HepG2 (cell line): ENCODE data around the gene CD6. TPM values are rescaled to one million over a fixed set of nuclear protein-coding genes. Genes with fewer than 3 reads are reported as not detected.

Experiments used
- CREM ChIP-seq, 2 experiments: sonication (generic) in 1 of 2; formaldehyde crosslinking in 1 of 2; IDR thresholded peaks; 2 replicates each; pipeline versions ENCODE4 v1.4.0 to v1.6.1; 2016 to 2020; ENCODE audit warnings: antibody characterized with exemption in 1 of 2, mild to moderate bottlenecking in 1 of 2, missing genetic modification reagents in 1 of 2
- MTA3 ChIP-seq: sonication (generic); formaldehyde crosslinking; IDR thresholded peaks from 2 replicates; pipeline ENCODE4 v1.4.0; 2020; ENCODE audit warnings: missing genetic modification reagents
- TBX3 ChIP-seq: fragments of 450-650 bp; IDR thresholded peaks from 2 replicates; pipeline ENCODE4 v1.6.1; 2017; ENCODE audit warnings: antibody characterized with exemption, mild to moderate bottlenecking, inconsistent platforms, borderline replicate concordance
- ZNF33A ChIP-seq: sonication (generic); formaldehyde crosslinking; IDR thresholded peaks from 2 replicates; pipeline ENCODE4 v1.5.1; 2020; ENCODE audit warnings: missing genetic modification reagents, mild to moderate bottlenecking, moderate library complexity, borderline replicate concordance
- polyA plus RNA-seq, 8 experiments: library from polyadenylated mRNA; depleted of rRNA in 3 of 8; stranded (reverse) in 7 of 8; unstranded in 1 of 8; fragments of >200 nt; fragmentation: Illumina TruSeq in 4 of 8; extraction: Trizol in 4 of 8; gene quantifications; 2 replicates each; pipeline versions ENCODE4 v1.2.1 to v1.2.3, GENCODE V29; 2011 to 2016; ENCODE audit warnings: low read depth in 4 of 8, missing spikeins in 1 of 8, mixed read lengths in 1 of 8; ENCODE audit not compliant: insufficient read depth in 1 of 8
- total RNA-seq, 5 experiments: library from RNA; depleted of rRNA; stranded (reverse); fragments of >200 nt; fragmentation: Illumina TruSeq; extraction: Trizol; gene quantifications; 2 replicates each; pipeline ENCODE4 v1.2.3, GENCODE V29; 2016; ENCODE audit warnings: low read depth in 1 of 5
- TF ChIP-seq, protein P1 (sequence below): sonication (generic); formaldehyde crosslinking; IDR thresholded peaks from 2 replicates; pipeline ENCODE4 v1.8.0; 2022; ENCODE audit warnings: mild to moderate bottlenecking, missing genetic modification reagents, borderline replicate concordance
- TF ChIP-seq, protein P2 (sequence below): sonication (generic); formaldehyde crosslinking; IDR thresholded peaks from 2 replicates; pipeline ENCODE4 v1.5.0; 2020; ENCODE audit warnings: mild to moderate bottlenecking, missing genetic modification reagents
- TF ChIP-seq, protein P3 (sequence below): sonication (generic); formaldehyde crosslinking; IDR thresholded peaks from 2 replicates; pipeline ENCODE4 v1.5.0; 2020; ENCODE audit warnings: mild to moderate bottlenecking, missing genetic modification reagents
- TF ChIP-seq, protein P4 (sequence below): sonication (generic); formaldehyde crosslinking; IDR thresholded peaks from 2 replicates; pipeline ENCODE4 v1.5.1; 2020; ENCODE audit warnings: missing genetic modification reagents, mild to moderate bottlenecking, borderline replicate concordance
- TF ChIP-seq, protein P5 (sequence below): sonication (generic); formaldehyde crosslinking; IDR thresholded peaks from 2 replicates; pipeline ENCODE4 v1.4.0; 2020; ENCODE audit warnings: missing genetic modification reagents

Gene CD6
- total and polyA plus RNA-seq, 2 of the 13 experiments (the other 11 are each of a cell fraction or from before 2014, with no cell fraction given), result not detected

DNA sequence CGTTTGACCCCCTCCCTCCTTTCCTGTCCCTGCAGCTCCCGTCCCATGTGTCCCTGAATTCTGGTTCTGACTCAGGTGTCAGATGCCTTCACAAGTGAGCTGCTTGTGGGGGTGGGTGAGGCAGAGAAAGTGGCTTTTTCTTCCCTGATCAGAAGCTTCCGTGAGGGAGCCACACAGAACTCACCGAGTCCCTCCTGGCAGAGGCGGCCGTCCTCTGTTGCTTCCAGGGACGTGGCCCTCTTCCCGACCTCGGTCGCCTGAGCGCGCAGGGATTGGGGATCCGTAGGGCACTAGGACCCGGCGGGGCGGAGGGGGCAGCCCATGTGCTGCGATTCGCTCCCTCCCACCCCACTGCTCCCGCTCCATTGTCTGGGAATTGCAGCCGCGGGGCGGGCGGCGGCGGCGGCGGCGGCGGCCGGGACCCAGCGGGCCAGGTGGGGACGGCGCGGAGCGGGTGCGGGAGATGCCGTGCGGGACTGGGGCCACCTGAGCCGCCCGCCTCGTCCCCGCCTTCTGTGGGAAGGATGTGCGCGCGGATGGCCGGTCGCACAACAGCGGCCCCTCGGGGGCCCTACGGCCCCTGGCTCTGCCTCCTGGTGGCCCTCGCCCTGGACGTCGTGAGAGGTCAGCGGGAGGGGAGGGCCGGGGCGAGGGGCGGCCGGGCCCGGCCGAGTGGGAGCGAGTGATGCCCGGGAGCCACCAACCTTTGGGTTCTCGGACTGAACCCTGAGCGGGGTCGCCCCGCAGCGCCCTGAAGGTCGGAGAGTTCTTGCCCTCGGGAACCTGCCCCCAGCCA, 47.2 kb upstream of the CD6 start, which contains the start of gene TMEM132A (continued):
- TF ChIP-seq, protein P1, sequence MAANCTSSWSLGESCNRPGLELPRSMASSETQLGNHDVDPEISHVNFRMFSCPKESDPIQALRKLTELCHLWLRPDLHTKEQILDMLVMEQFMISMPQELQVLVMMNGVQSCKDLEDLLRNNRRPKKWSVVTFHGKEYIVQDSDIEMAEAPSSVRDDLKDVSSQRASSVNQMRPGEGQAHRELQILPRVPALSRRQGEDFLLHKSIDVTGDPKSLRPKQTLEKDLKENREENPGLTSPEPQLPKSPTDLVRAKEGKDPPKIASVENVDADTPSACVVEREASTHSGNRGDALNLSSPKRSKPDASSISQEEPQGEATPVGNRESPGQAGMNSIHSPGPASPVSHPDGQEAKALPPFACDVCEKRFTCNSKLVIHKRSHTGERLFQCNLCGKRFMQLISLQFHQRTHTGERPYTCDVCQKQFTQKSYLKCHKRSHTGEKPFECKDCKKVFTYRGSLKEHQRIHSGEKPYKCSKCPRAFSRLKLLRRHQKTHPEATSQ, result no peak
- TF ChIP-seq, protein P2, sequence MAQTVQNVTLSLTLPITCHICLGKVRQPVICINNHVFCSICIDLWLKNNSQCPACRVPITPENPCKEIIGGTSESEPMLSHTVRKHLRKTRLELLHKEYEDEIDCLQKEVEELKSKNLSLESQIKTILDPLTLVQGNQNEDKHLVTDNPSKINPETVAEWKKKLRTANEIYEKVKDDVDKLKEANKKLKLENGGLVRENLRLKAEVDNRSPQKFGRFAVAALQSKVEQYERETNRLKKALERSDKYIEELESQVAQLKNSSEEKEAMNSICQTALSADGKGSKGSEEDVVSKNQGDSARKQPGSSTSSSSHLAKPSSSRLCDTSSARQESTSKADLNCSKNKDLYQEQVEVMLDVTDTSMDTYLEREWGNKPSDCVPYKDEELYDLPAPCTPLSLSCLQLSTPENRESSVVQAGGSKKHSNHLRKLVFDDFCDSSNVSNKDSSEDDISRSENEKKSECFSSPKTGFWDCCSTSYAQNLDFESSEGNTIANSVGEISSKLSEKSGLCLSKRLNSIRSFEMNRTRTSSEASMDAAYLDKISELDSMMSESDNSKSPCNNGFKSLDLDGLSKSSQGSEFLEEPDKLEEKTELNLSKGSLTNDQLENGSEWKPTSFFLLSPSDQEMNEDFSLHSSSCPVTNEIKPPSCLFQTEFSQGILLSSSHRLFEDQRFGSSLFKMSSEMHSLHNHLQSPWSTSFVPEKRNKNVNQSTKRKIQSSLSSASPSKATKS (CRISPR knock-in tag), result no peak
- TF ChIP-seq CREM (IDR thresholded peaks at IDR 0.05) (no peak), CREM (CRISPR knock-in tag; IDR thresholded peaks at IDR 0.05) (no peak), TBX3 (no peak), MTA3 (no peak), ZNF33A (no peak)
- TF ChIP-seq, protein P3, sequence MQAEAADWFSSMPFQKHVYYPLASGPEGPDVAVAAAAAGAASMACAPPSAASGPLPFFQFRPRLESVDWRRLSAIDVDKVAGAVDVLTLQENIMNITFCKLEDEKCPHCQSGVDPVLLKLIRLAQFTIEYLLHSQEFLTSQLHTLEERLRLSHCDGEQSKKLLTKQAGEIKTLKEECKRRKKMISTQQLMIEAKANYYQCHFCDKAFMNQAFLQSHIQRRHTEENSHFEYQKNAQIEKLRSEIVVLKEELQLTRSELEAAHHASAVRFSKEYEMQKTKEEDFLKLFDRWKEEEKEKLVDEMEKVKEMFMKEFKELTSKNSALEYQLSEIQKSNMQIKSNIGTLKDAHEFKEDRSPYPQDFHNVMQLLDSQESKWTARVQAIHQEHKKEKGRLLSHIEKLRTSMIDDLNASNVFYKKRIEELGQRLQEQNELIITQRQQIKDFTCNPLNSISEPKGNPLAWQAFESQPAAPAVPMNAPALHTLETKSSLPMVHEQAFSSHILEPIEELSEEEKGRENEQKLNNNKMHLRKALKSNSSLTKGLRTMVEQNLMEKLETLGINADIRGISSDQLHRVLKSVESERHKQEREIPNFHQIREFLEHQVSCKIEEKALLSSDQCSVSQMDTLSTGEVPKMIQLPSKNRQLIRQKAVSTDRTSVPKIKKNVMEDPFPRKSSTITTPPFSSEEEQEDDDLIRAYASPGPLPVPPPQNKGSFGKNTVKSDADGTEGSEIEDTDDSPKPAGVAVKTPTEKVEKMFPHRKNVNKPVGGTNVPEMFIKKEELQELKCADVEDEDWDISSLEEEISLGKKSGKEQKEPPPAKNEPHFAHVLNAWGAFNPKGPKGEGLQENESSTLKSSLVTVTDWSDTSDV (CRISPR knock-in tag), result no peak
- TF ChIP-seq, protein P4, sequence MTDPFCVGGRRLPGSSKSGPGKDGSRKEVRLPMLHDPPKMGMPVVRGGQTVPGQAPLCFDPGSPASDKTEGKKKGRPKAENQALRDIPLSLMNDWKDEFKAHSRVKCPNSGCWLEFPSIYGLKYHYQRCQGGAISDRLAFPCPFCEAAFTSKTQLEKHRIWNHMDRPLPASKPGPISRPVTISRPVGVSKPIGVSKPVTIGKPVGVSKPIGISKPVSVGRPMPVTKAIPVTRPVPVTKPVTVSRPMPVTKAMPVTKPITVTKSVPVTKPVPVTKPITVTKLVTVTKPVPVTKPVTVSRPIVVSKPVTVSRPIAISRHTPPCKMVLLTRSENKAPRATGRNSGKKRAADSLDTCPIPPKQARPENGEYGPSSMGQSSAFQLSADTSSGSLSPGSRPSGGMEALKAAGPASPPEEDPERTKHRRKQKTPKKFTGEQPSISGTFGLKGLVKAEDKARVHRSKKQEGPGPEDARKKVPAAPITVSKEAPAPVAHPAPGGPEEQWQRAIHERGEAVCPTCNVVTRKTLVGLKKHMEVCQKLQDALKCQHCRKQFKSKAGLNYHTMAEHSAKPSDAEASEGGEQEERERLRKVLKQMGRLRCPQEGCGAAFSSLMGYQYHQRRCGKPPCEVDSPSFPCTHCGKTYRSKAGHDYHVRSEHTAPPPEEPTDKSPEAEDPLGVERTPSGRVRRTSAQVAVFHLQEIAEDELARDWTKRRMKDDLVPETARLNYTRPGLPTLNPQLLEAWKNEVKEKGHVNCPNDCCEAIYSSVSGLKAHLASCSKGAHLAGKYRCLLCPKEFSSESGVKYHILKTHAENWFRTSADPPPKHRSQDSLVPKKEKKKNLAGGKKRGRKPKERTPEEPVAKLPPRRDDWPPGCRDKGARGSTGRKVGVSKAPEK (CRISPR knock-in tag), result no peak
- TF ChIP-seq, protein P5, sequence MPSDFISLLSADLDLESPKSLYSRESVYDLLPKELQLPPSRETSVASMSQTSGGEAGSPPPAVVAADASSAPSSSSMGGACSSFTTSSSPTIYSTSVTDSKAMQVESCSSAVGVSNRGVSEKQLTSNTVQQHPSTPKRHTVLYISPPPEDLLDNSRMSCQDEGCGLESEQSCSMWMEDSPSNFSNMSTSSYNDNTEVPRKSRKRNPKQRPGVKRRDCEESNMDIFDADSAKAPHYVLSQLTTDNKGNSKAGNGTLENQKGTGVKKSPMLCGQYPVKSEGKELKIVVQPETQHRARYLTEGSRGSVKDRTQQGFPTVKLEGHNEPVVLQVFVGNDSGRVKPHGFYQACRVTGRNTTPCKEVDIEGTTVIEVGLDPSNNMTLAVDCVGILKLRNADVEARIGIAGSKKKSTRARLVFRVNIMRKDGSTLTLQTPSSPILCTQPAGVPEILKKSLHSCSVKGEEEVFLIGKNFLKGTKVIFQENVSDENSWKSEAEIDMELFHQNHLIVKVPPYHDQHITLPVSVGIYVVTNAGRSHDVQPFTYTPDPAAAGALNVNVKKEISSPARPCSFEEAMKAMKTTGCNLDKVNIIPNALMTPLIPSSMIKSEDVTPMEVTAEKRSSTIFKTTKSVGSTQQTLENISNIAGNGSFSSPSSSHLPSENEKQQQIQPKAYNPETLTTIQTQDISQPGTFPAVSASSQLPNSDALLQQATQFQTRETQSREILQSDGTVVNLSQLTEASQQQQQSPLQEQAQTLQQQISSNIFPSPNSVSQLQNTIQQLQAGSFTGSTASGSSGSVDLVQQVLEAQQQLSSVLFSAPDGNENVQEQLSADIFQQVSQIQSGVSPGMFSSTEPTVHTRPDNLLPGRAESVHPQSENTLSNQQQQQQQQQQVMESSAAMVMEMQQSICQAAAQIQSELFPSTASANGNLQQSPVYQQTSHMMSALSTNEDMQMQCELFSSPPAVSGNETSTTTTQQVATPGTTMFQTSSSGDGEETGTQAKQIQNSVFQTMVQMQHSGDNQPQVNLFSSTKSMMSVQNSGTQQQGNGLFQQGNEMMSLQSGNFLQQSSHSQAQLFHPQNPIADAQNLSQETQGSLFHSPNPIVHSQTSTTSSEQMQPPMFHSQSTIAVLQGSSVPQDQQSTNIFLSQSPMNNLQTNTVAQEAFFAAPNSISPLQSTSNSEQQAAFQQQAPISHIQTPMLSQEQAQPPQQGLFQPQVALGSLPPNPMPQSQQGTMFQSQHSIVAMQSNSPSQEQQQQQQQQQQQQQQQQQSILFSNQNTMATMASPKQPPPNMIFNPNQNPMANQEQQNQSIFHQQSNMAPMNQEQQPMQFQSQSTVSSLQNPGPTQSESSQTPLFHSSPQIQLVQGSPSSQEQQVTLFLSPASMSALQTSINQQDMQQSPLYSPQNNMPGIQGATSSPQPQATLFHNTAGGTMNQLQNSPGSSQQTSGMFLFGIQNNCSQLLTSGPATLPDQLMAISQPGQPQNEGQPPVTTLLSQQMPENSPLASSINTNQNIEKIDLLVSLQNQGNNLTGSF, result no peak
